ENCODE measurements around the gene PRPF38B.

GRCh38 chr1:108668777-108669176 is 23.3 kb upstream of the PRPF38B start:
- no peak for TF ChIP-seq CTCF (IDR thresholded peaks at IDR 0.05)
- TF ChIP-seq POLR2AphosphoS5 (IDR thresholded peaks at IDR 0.05) = no peak
- no peak for TF ChIP-seq POLR2A (IDR thresholded peaks at IDR 0.05)
- no peak for TF ChIP-seq EP300 (IDR thresholded peaks at IDR 0.05)

Data from stomach (tissue), 4 donors.